ENCODE data around the gene TMEM182.

TMEM182 gene

GRCh38 chr2:102764083-102764482 lies 2.3 kb downstream of the TMEM182 start:
- in situ Hi-C loops (cut with HindIII; ENCODE audit: low sequenced_read_pairs), result no loop called here
- peak; percentile 18 for DNase-seq (ENCODE audit: low read depth, low spot score)
- no peak overlapping the region for H3K4me3 ChIP-seq (ENCODE audit: low read depth, low read length)
- TF ChIP-seq CTCF (IDR thresholded peaks at IDR 0.05; ENCODE audit: low read depth, low read length), result no peak

GRCh38 chr2:102765061-102765460 lies 3.2 kb downstream of the TMEM182 start:
- H3K4me3 ChIP-seq (ENCODE audit: low read depth, low read length), result no peak overlapping the region
- no peak for DNase-seq (ENCODE audit: low read depth, low spot score)
- in situ Hi-C loops (cut with HindIII; ENCODE audit: low sequenced_read_pairs), result no loop called here
- no peak for TF ChIP-seq CTCF (IDR thresholded peaks at IDR 0.05; ENCODE audit: low read depth, low read length)

DNA sequence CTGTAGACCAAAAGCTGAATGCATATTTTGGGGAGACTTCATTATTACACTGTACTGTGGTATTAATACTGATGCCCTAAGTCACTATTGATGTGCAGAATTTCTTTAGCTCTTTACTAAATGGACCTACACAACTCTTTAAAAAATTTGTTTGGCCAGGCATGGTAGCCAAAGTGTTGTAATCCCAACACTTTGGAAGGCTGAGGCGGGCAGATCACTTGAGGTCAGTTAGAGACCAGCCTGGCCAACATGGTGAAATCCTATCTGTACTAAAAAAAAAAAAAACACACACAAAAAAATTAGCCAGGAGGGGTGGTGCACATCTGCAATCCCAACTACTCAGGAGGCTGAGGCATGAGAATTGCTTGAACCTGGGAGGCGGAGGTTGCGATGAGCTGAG lies 6.4 kb downstream of the TMEM182 start:
- TF ChIP-seq CTCF (IDR thresholded peaks at IDR 0.05; ENCODE audit: low read depth, low read length), result no peak
- DNase-seq (ENCODE audit: low read depth, low spot score), result no peak
- H3K4me3 ChIP-seq (ENCODE audit: low read depth, low read length), result no peak overlapping the region
- in situ Hi-C loops (cut with HindIII; ENCODE audit: low sequenced_read_pairs), result no loop called here

GRCh38 chr2:102768892-102769291 lies 7.1 kb downstream of the TMEM182 start:
- no peak overlapping the region for H3K4me3 ChIP-seq (ENCODE audit: low read depth, low read length)
- no peak for DNase-seq (ENCODE audit: low read depth, low spot score)
- TF ChIP-seq CTCF (IDR thresholded peaks at IDR 0.05; ENCODE audit: low read depth, low read length), result no peak
- in situ Hi-C loops (cut with HindIII; ENCODE audit: low sequenced_read_pairs), result no loop called here

- no peak for TF ChIP-seq CTCF (IDR thresholded peaks at IDR 0.05; ENCODE audit: low read depth, low read length)
- H3K4me3 ChIP-seq (ENCODE audit: low read depth, low read length), result no peak overlapping the region
- DNase-seq (ENCODE audit: low read depth, low spot score), result peak; percentile 52
- in situ Hi-C loops (cut with HindIII; ENCODE audit: low sequenced_read_pairs), result no loop called here
These were observed 8.7 kb downstream of the TMEM182 start for GRCh38 chr2:102770506-102770905.

DNA sequence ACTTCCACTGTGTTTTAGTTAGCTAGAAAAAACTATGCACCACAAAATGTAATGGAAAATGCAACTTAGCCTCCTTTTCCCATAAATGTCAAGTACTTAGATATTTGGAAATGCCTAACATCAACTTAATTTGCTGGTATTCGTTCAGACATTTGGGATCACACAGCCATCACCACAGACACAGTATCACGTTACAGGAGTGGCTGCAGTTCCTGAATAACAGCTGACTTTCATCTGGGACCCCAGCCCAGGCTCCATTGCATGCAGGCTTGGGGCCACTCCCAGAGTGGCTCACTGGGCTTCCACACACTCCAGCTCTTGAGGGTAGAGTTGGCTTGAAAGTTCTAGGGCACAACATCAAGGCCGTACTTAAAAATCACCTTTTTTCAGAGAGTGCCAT lies 9.3 kb downstream of the TMEM182 start:
- peak; percentile 23 for DNase-seq (ENCODE audit: low read depth, low spot score)
- H3K4me3 ChIP-seq (ENCODE audit: low read depth, low read length), result no peak overlapping the region
- in situ Hi-C loops (cut with HindIII; ENCODE audit: low sequenced_read_pairs), result no loop called here
- no peak for TF ChIP-seq CTCF (IDR thresholded peaks at IDR 0.05; ENCODE audit: low read depth, low read length)

- in situ Hi-C loops (cut with HindIII; ENCODE audit: low sequenced_read_pairs), result no loop called here
- no peak for DNase-seq (ENCODE audit: low read depth, low spot score)
- no peak overlapping the region for H3K4me3 ChIP-seq (ENCODE audit: low read depth, low read length)
- no peak for TF ChIP-seq CTCF (IDR thresholded peaks at IDR 0.05; ENCODE audit: low read depth, low read length)
These were observed 10.8 kb downstream of the TMEM182 start for GRCh38 chr2:102772659-102773058.
